Measurements from ENCODE around the gene NCK2. TPM values are rescaled to one million over a fixed set of nuclear protein-coding genes. Genes with fewer than 3 reads are reported as not detected.

NCK2 gene
- total RNA-seq, 5 donors from 2014 or later (not counting 1 experiment from before 2014, with no cell fraction given) = 97.7 to 154 (median 120) TPM

DNA sequence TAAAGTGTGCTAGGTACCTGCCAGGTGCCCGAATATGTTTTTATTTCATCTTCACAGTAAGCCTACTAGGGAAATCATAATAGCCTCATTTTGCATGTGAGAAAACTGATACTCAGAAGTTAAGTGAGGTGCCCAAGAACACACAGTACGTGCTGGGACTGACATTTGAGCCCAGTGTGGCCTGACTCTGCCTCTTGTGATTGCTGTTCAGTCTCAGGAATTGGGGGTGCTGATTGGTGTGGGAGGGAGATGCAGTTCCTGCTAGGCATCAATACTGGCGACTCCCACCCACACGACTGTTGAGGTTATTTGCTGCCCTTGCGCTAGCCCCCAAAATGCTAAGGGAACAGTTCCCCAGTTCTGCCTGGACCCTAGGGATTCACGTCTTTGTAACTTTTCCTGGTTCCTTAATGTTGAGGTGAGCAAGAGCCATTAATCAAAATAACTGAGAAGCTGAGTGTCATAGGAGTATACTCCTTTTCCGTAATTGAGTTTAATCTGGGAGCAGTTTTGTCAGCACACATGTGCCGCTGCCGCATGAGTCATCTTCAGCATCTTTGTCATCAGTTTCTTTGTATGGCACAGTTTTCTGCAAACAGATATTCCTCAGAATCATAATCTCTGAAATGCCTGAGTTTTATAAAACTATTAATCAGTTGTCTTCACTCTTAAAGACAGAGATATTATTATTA is 120.7 kb downstream of the NCK2 start:
- H3K4me3 Mint-ChIP-seq = peak overlapping the region; percentile 5 to 35 (median 20)
- Histone ChIP-seq H3K27me3 (replicated peaks in 1 of 2; ENCODE audit: control insufficient read depth in 2 of 2, extremely low read depth in 1 of 2, insufficient read depth in 2 of 2, low read length in 1 of 2) (no peaks in the 10 kb centered on the region), H3K27ac (ENCODE audit: low read length) (peak overlapping the region; percentile 59), H3K4me1 (ENCODE audit: control insufficient read depth in 1 of 2, extremely low read depth in 1 of 2, insufficient read depth in 2 of 2, low read length in 2 of 2) (peaks cover 16 to 91% of the 10 kb centered on the region in 2 experiments), H3K36me3 (ENCODE audit: control insufficient read depth in 2 of 2, extremely low read depth in 1 of 2, insufficient read depth in 1 of 2, low read length in 1 of 2) (peaks cover 5 to 20% of the 10 kb centered on the region in 2 donors), H3K4me3 (ENCODE audit: control insufficient read depth in 1 of 2, extremely low read depth in 1 of 2, low read length in 1 of 2) (no peak overlapping the region), H3K9me3 (no peaks in the 10 kb centered on the region)
- no peak for DNase-seq
- H3K27ac Mint-ChIP-seq = peak overlapping the region; percentile 83 to 98
- H3K9me3 Mint-ChIP-seq = no peaks in the 10 kb centered on the region
- peaks cover 75 to 97% (median 95%) of the 10 kb centered on the region in 3 donors for H3K4me1 Mint-ChIP-seq
- peaks cover 26% of the 10 kb centered on the region for H3K36me3 Mint-ChIP-seq
- no peaks in the 10 kb centered on the region for H3K27me3 Mint-ChIP-seq
- no peak for ATAC-seq (replicated peaks in 1 of 4)
- ChIA-PET CTCF (no interaction called here), POLR2A (no interaction called here)
- WGBS (ENCODE audit: insufficient coverage) = 63% methylated on average over 3 of the region's 9 CpGs

DNA sequence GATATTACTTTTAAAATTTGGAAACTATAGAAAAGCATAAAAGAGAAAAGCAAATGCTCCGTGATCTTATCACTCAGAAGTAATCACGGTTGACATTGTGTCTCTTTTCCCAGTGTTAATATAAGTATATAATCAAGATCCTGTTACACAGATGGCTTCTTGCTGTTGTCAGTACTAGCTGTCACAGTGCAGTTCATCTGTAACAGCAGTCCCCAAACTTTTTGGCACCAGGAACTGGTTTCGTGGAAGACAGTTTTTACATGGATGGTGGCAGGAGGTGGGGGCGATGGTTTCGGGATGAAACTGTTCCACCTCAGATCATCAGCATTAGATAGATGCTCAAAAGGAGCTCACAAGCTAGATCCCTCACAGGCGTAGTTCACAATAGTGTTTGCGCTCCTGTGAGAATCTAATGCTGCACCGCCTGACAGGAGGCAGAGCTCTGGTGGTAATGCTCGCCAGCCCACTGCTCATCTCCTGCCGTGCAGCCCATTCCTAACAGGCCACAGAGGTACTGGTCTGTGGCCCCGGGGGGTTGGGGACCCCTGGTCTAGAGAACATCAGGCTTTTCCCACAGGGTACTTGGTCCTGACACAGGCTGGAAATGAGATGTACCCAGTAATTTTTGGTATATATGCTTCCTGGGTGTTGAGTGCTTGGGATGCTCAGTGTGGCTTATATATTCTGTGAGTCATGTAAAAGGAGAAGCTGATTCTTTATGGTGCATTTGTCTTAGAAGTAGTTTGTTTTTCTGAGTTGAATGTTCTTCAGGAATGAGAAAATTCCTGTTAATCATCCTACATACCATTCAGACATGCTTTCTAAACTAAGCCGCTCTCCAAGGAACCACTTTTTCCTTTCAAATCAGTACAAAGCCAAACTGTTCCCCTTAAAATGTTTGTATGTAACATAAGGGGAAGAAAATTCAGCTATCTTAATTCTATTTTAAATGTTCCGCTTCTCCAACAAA is 121.8 kb downstream of the NCK2 start:
- Mint-ChIP-seq H3K27ac (peak overlapping the region in 1 of 2 donors; percentile 40), H3K4me1 (peaks cover 74 to 97% (median 95%) of the 10 kb centered on the region in 3 donors), H3K4me3 (no peak overlapping the region), H3K36me3 (peaks cover 30% of the 10 kb centered on the region), H3K27me3 (no peaks in the 10 kb centered on the region), H3K9me3 (no peaks in the 10 kb centered on the region)
- H3K9me3 ChIP-seq = no peaks in the 10 kb centered on the region
- WGBS (ENCODE audit: insufficient coverage) = 90% methylated on average over 7 of the region's 13 CpGs
- ATAC-seq (replicated peaks in 1 of 4) (no peak), DNase-seq (no peak)
- H3K4me3 ChIP-seq (ENCODE audit: control insufficient read depth in 1 of 2, extremely low read depth in 1 of 2, low read length in 1 of 2) = no peak overlapping the region
- H3K27me3 ChIP-seq (replicated peaks in 1 of 2; ENCODE audit: control insufficient read depth in 2 of 2, extremely low read depth in 1 of 2, insufficient read depth in 2 of 2, low read length in 1 of 2) = no peaks in the 10 kb centered on the region
- POLR2A ChIA-PET = interaction anchor here in 1 of 2 donors (0.6 kb wide), 2 partner anchors 57 to 72 kb away, joined by 7 to 9 read pairs; no protein-coding TSS in a partner anchor
- CTCF ChIA-PET = no interaction called here
- no peak overlapping the region for H3K27ac ChIP-seq (ENCODE audit: low read length)
- peaks cover 0 to 15% of the 10 kb centered on the region in 2 donors for H3K36me3 ChIP-seq (ENCODE audit: control insufficient read depth in 2 of 2, extremely low read depth in 1 of 2, insufficient read depth in 1 of 2, low read length in 1 of 2)
- peaks cover 7 to 92% of the 10 kb centered on the region in 2 experiments for H3K4me1 ChIP-seq (ENCODE audit: control insufficient read depth in 1 of 2, extremely low read depth in 1 of 2, insufficient read depth in 2 of 2, low read length in 2 of 2)

DNA sequence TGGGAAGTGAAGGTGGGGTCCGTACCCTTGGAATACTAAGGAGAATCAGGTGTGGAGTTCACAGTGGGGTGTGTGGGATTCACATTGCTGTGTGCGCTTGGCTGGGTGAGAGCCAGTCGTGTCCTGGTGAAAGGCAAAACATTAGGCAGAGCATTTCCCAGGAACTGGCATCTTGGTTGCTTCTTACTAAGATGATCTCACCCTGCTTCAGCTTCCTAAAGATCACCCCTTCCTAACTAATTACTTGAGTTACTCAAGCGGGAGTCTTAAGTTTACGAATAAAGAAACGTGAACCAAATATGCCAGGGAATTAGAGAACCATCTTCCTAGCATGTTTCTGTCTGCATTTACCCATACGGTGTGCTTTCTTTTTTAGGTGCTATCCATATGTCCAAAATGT is 122.9 kb downstream of the NCK2 start:
- CTCF ChIA-PET = no interaction called here
- H3K27ac ChIP-seq (ENCODE audit: low read length) = no peak overlapping the region
- H3K27me3 ChIP-seq (replicated peaks in 1 of 2; ENCODE audit: control insufficient read depth in 2 of 2, extremely low read depth in 1 of 2, insufficient read depth in 2 of 2, low read length in 1 of 2) = no peaks in the 10 kb centered on the region
- Mint-ChIP-seq H3K27me3 (no peaks in the 10 kb centered on the region), H3K36me3 (peaks cover 31% of the 10 kb centered on the region), H3K9me3 (no peaks in the 10 kb centered on the region), H3K27ac (peak overlapping the region in 1 of 2 donors; percentile 40), H3K4me1 (peaks cover 78 to 97% (median 97%) of the 10 kb centered on the region in 3 donors), H3K4me3 (no peak overlapping the region)
- ATAC-seq (replicated peaks in 1 of 4) (no peak), DNase-seq (no peak)
- peaks cover 4 to 20% of the 10 kb centered on the region in 2 donors for H3K36me3 ChIP-seq (ENCODE audit: control insufficient read depth in 2 of 2, extremely low read depth in 1 of 2, insufficient read depth in 1 of 2, low read length in 1 of 2)
- H3K4me3 ChIP-seq (ENCODE audit: control insufficient read depth in 1 of 2, extremely low read depth in 1 of 2, low read length in 1 of 2) = no peak overlapping the region
- 95% methylated on average over 4 of the region's 7 CpGs for WGBS (ENCODE audit: insufficient coverage)
- peaks cover 7 to 92% of the 10 kb centered on the region in 2 experiments for H3K4me1 ChIP-seq (ENCODE audit: control insufficient read depth in 1 of 2, extremely low read depth in 1 of 2, insufficient read depth in 2 of 2, low read length in 2 of 2)
- no peaks in the 10 kb centered on the region for H3K9me3 ChIP-seq
- POLR2A ChIA-PET = interaction anchor here (0.6 kb wide), 2 partner anchors 12 to 73 kb away, joined by 4 to 9 read pairs; no protein-coding TSS in a partner anchor

DNA sequence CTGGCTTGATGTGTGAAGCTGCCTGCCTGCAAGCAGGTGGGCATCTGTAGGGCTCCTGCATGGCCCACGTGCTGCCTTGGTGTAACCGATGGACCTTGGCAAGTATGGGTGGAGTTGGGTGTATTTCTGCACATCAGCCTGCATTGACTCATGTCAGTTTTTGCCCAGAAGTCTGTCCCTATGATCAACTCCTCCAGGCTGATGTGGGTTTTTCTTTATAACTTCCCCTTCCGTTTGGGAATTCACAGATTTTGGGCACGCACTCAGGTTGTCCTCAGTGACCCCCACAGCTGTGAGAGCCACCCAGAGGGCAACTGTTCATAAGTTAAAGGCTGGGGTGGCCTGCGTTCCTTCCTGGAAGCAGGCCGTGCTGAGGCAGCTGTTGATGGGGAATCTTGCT is 123.3 kb downstream of the NCK2 start:
- H3K4me3 ChIP-seq (ENCODE audit: control insufficient read depth in 1 of 2, extremely low read depth in 1 of 2, low read length in 1 of 2) = no peak overlapping the region
- H3K36me3 Mint-ChIP-seq = peaks cover 30% of the 10 kb centered on the region
- no peaks in the 10 kb centered on the region for H3K9me3 ChIP-seq
- peaks cover 78 to 97% (median 97%) of the 10 kb centered on the region in 3 donors for H3K4me1 Mint-ChIP-seq
- H3K27ac Mint-ChIP-seq = peak overlapping the region; percentile 63 to 73
- CTCF ChIA-PET = no interaction called here
- DNase-seq (no peak), ATAC-seq (replicated peaks in 1 of 4) (no peak)
- H3K36me3 ChIP-seq (ENCODE audit: control insufficient read depth in 2 of 2, extremely low read depth in 1 of 2, insufficient read depth in 1 of 2, low read length in 1 of 2) = peaks cover 4 to 20% of the 10 kb centered on the region in 2 donors
- H3K4me3 Mint-ChIP-seq = peak overlapping the region in 1 of 3 donors; percentile 6
- H3K27me3 Mint-ChIP-seq = no peaks in the 10 kb centered on the region
- 80% methylated on average over 2 of the region's 6 CpGs for whole genome bisulfite sequencing (ENCODE audit: insufficient coverage)
- H3K9me3 Mint-ChIP-seq = no peaks in the 10 kb centered on the region
- no peaks in the 10 kb centered on the region for H3K27me3 ChIP-seq (replicated peaks in 1 of 2; ENCODE audit: control insufficient read depth in 2 of 2, extremely low read depth in 1 of 2, insufficient read depth in 2 of 2, low read length in 1 of 2)
- H3K4me1 ChIP-seq (ENCODE audit: control insufficient read depth in 1 of 2, extremely low read depth in 1 of 2, insufficient read depth in 2 of 2, low read length in 2 of 2) = peaks cover 7 to 92% of the 10 kb centered on the region in 2 experiments
- no peak overlapping the region for H3K27ac ChIP-seq (ENCODE audit: low read length)
- POLR2A ChIA-PET = interaction anchor here in 1 of 2 donors (0.6 kb wide), 2 partner anchors 12 to 113 kb away, joined by 3 to 4 read pairs; no protein-coding TSS in a partner anchor

DNA sequence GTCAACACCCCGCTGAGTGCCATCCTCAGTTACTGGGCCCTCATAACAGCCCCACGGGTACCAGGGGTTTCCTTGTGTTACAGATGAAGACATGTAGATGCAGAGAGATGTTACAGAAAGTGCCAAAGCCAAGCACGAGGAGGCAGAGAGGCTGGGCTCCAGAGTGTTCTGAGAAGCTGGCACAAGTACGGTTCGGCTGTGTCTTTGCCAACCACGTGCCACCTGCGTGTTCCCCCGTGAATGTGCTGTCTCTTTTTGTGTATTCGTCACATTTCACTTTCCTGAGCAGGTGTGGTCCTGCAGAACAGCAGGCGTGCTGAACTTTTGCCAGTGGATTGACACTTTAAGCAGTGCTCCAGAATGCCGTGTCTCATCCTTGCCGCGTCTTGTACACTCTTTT is 124.6 kb downstream of the NCK2 start:
- Histone ChIP-seq H3K27ac (ENCODE audit: low read length) (no peak overlapping the region), H3K4me3 (ENCODE audit: control insufficient read depth in 1 of 2, extremely low read depth in 1 of 2, low read length in 1 of 2) (no peak overlapping the region), H3K36me3 (ENCODE audit: control insufficient read depth in 2 of 2, extremely low read depth in 1 of 2, insufficient read depth in 1 of 2, low read length in 1 of 2) (peaks cover 4 to 17% of the 10 kb centered on the region in 2 donors), H3K4me1 (ENCODE audit: control insufficient read depth in 1 of 2, extremely low read depth in 1 of 2, insufficient read depth in 2 of 2, low read length in 2 of 2) (peaks cover 7 to 89% of the 10 kb centered on the region in 2 experiments), H3K9me3 (no peaks in the 10 kb centered on the region), H3K27me3 (replicated peaks in 1 of 2; ENCODE audit: control insufficient read depth in 2 of 2, extremely low read depth in 1 of 2, insufficient read depth in 2 of 2, low read length in 1 of 2) (no peaks in the 10 kb centered on the region)
- Mint-ChIP-seq H3K4me3 (no peak overlapping the region), H3K27me3 (no peaks in the 10 kb centered on the region), H3K4me1 (peaks cover 81 to 97% (median 97%) of the 10 kb centered on the region in 3 donors), H3K36me3 (peaks cover 31% of the 10 kb centered on the region), H3K27ac (peak overlapping the region; percentile 16 to 23), H3K9me3 (no peaks in the 10 kb centered on the region)
- DNase-seq (no peak), ATAC-seq (replicated peaks in 1 of 4) (no peak)
- CTCF ChIA-PET = interaction anchor here in 1 of 2 donors (0.6 kb wide), 1 partner anchor 475 kb away, joined by 3 read pairs; no protein-coding TSS in a partner anchor
- WGBS (ENCODE audit: insufficient coverage) = 71% methylated on average over 9 of the region's 13 CpGs
- POLR2A ChIA-PET = no interaction called here

DNA sequence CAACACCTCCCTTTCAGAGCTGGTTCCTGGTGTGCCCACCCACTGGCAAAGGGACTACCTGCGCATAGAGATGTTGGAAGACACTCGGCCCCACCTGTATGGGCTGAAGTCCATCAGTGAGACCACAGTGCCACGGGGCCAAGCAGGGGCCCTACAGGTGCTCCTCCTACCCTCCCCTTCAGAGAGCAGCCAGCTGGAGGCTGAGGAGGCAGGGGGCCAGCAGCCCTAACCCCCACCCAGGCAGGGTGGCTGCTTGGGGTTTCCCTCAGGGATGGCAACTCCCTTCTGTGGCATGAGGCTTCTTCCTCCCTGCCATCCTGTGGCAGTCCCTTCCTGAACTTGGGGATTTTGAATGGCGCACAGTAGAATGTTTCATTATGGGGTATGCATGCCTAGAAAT is 125.3 kb downstream of the NCK2 start:
- POLR2A ChIA-PET = no interaction called here
- peak overlapping the region; percentile 15 to 55 for H3K27ac Mint-ChIP-seq
- Histone ChIP-seq H3K36me3 (ENCODE audit: control insufficient read depth in 2 of 2, extremely low read depth in 1 of 2, insufficient read depth in 1 of 2, low read length in 1 of 2) (peaks cover 4 to 19% of the 10 kb centered on the region in 2 donors), H3K27ac (ENCODE audit: low read length) (no peak overlapping the region), H3K9me3 (no peaks in the 10 kb centered on the region), H3K4me1 (ENCODE audit: control insufficient read depth in 1 of 2, extremely low read depth in 1 of 2, insufficient read depth in 2 of 2, low read length in 2 of 2) (peaks cover 7 to 87% of the 10 kb centered on the region in 2 experiments), H3K4me3 (ENCODE audit: control insufficient read depth in 1 of 2, extremely low read depth in 1 of 2, low read length in 1 of 2) (no peak overlapping the region), H3K27me3 (replicated peaks in 1 of 2; ENCODE audit: control insufficient read depth in 2 of 2, extremely low read depth in 1 of 2, insufficient read depth in 2 of 2, low read length in 1 of 2) (no peaks in the 10 kb centered on the region)
- peak overlapping the region in 1 of 3 donors; percentile 66 for H3K4me3 Mint-ChIP-seq
- no peaks in the 10 kb centered on the region for H3K9me3 Mint-ChIP-seq
- ATAC-seq (replicated peaks in 1 of 4) (no peak), DNase-seq (no peak)
- CTCF ChIA-PET = no interaction called here
- no peaks in the 10 kb centered on the region for H3K27me3 Mint-ChIP-seq
- WGBS (ENCODE audit: insufficient coverage) = 80% methylated on average over 1 of the region's 4 CpGs
- H3K36me3 Mint-ChIP-seq = peaks cover 29% of the 10 kb centered on the region
- peaks cover 81 to 97% (median 97%) of the 10 kb centered on the region in 3 donors for H3K4me1 Mint-ChIP-seq
